ENCODE data around the gene ACSM6.
"Not testable (repeated sequence)": the region's sequence is repeated elsewhere in the genome, so short reads cannot be mapped to it uniquely, and the experiment has no call there.

ACSM6 gene

GRCh38 chr10:95193944-95194343 lies at the start of gene ACSM6:
ACSM6 (plus strand) TSS chr10:95194238; CDS start chr10:95194486, 248 bp downstream.
- no peak for DNase-seq (ENCODE audit: low read depth in 2 of 2)

- DNase-seq (ENCODE audit: low read depth in 2 of 2): no peak
These were observed 25.3 kb upstream of the ACSM6 start for GRCh38 chr10:95168694-95169093.

GRCh38 chr10:95169522-95169921 lies 24.5 kb upstream of the ACSM6 start:
- no peak for DNase-seq (ENCODE audit: low read depth in 2 of 2)

- no peak for DNase-seq (ENCODE audit: low read depth in 2 of 2)
These were observed 23.2 kb upstream of the ACSM6 start for GRCh38 chr10:95170790-95171189.

GRCh38 chr10:95171336-95171735 lies 22.7 kb upstream of the ACSM6 start:
- no peak for DNase-seq (ENCODE audit: low read depth in 2 of 2)

- no peak for DNase-seq (ENCODE audit: low read depth in 2 of 2)
These were observed 21.2 kb upstream of the ACSM6 start for GRCh38 chr10:95172851-95173250.

- no peak for DNase-seq (ENCODE audit: low read depth in 2 of 2)
These were observed 17.9 kb upstream of the ACSM6 start for GRCh38 chr10:95176101-95176500.

- no peak for DNase-seq (ENCODE audit: low read depth in 2 of 2)
These were observed 16.6 kb upstream of the ACSM6 start for GRCh38 chr10:95177429-95177828.

GRCh38 chr10:95178266-95178665 lies 15.8 kb upstream of the ACSM6 start:
- DNase-seq (ENCODE audit: low read depth in 2 of 2): no peak

GRCh38 chr10:95178797-95179196 lies 15.2 kb upstream of the ACSM6 start:
- DNase-seq (ENCODE audit: low read depth in 2 of 2): no peak

- DNase-seq (ENCODE audit: low read depth in 2 of 2): no peak
These were observed 12.3 kb upstream of the ACSM6 start for GRCh38 chr10:95181726-95182125.

- peak; percentile 27 to 45 for DNase-seq (ENCODE audit: low read depth in 2 of 2)
These were observed 10.5 kb upstream of the ACSM6 start for GRCh38 chr10:95183271-95184230.

GRCh38 chr10:95187617-95188016 lies 6.4 kb upstream of the ACSM6 start:
- DNase-seq (ENCODE audit: low read depth in 2 of 2): no peak

- no peak for DNase-seq (ENCODE audit: low read depth in 2 of 2)
These were observed 5.4 kb upstream of the ACSM6 start for GRCh38 chr10:95188593-95188992.

GRCh38 chr10:95196046-95196445 lies 2.0 kb downstream of the ACSM6 start:
- no peak for DNase-seq (ENCODE audit: low read depth in 2 of 2)

- DNase-seq (ENCODE audit: low read depth in 2 of 2): no peak
These were observed 7.7 kb downstream of the ACSM6 start for GRCh38 chr10:95201736-95202135.

GRCh38 chr10:95202865-95203264 lies 8.8 kb downstream of the ACSM6 start:
- not testable (repeated sequence) for DNase-seq (ENCODE audit: low read depth in 2 of 2)

- DNase-seq (ENCODE audit: low read depth in 2 of 2): no peak
These were observed 14.8 kb downstream of the ACSM6 start for GRCh38 chr10:95208702-95209391.

GRCh38 chr10:95209509-95210127 lies 15.6 kb downstream of the ACSM6 start:
- DNase-seq (ENCODE audit: low read depth in 2 of 2): no peak

GRCh38 chr10:95211606-95212279 lies 17.7 kb downstream of the ACSM6 start:
- no peak for DNase-seq (ENCODE audit: low read depth in 2 of 2)

GRCh38 chr10:95214369-95214768 lies 20.3 kb downstream of the ACSM6 start:
- no peak for DNase-seq (ENCODE audit: low read depth in 2 of 2)

- DNase-seq (ENCODE audit: low read depth in 2 of 2): no peak
These were observed 20.8 kb downstream of the ACSM6 start for GRCh38 chr10:95214793-95215192.
